HepG2 (cell line): ENCODE results near the gene FCHO2. TPM values are rescaled to one million over a fixed set of nuclear protein-coding genes. Genes with fewer than 3 reads are reported as not detected.

ENCODE experiments used
- ATAC-seq: fragments of 200-7000 bp; cut with Tn5 transposase; 3 replicates; pipeline ENCODE4 v1.9.1; 2020; ENCODE audit warnings: mild to moderate bottlenecking, moderate library complexity
- BruUV-seq: library from RNA; stranded (reverse); fragments of 400-500 nt; replicated peaks from 2 replicates; lab custom pipeline; 2021; lab: Mats Ljungman, UMichigan
- CTCF ChIA-PET: fragments of 300-600 bp; formaldehyde crosslinking; extraction: SDS; loops from one replicate; lab custom pipeline; 2021; ENCODE audit warnings: low total read pairs, inconsistent platforms, low intra/inter-chr PET ratio; lab: Yijun Ruan, JAX
- POLR2A ChIA-PET: fragments of 350-600 bp; sonication (Branson Sonifier 250); formaldehyde crosslinking; loops from one replicate; lab custom pipeline; 2020; ENCODE audit warnings: antibody characterized with exemption, inconsistent platforms; lab: Yijun Ruan, JAX
- DNase-seq: peaks from one replicate; pipeline ENCODE4 v3.0.0-alpha.2; 2015; ENCODE audit warnings: low spot score
- FAIRE-seq: peaks from 3 replicates; lab custom pipeline; 2011; peaks lifted over from hg19 to GRCh38; lab: Jason Lieb, UNC
- H2AFZ ChIP-seq: one replicate; pipeline ENCODE4 v1.6.1; 2011; ENCODE audit warnings: low read length, inconsistent platforms
- H3K27ac ChIP-seq: fragments of 300-600 bp; 3 replicates; pipeline ENCODE4 v1.8.0; 2011; ENCODE audit warnings: mixed run types, mild to moderate bottlenecking, mixed read lengths, low read length, inconsistent platforms; ENCODE audit not compliant: insufficient read depth; ENCODE audit errors: extremely low read length
- H3K27me3 ChIP-seq, 2 experiments: fragments of 200-600 bp in 1 of 2; 2 replicates in 1 of 2; 3 replicates in 1 of 2; pipeline versions ENCODE4 v1.6.0 to v1.8.0; 2011; ENCODE audit warnings: low read length in 2 of 2, mild to moderate bottlenecking in 2 of 2, moderate library complexity in 2 of 2, inconsistent platforms in 1 of 2; ENCODE audit not compliant: insufficient read depth in 2 of 2, control insufficient read depth in 1 of 2
- H3K36me3 ChIP-seq, 2 experiments: fragments of 200-600 bp in 1 of 2; replicated peaks in 1 of 2; 2 replicates in 1 of 2; 3 replicates in 1 of 2; pipeline versions ENCODE4 v1.5.1 to v1.8.0; 2011; ENCODE audit warnings: low read length in 2 of 2, inconsistent platforms in 1 of 2; ENCODE audit not compliant: insufficient read depth in 2 of 2, control insufficient read depth in 1 of 2
- H3K4me1 ChIP-seq: 2 replicates; pipeline ENCODE4 v1.5.1; 2012; ENCODE audit warnings: low read length, inconsistent platforms; ENCODE audit not compliant: insufficient read depth
- H3K4me2 ChIP-seq: 2 replicates; pipeline ENCODE4 v1.6.0; 2011; ENCODE audit warnings: low read depth, low read length, inconsistent platforms
- H3K4me3 ChIP-seq, 3 experiments: fragments of 200-600 bp in 1 of 3; sonication (generic), shearing (Covaris generic) in 1 of 3; replicated peaks in 1 of 3; 2 replicates each; pipeline ENCODE4 v1.5.1; 2011 to 2016; ENCODE audit warnings: low read length in 3 of 3, inconsistent platforms in 2 of 3, low read depth in 2 of 3, mild to moderate bottlenecking in 2 of 3, control low read depth in 1 of 3, mixed read lengths in 1 of 3; ENCODE audit not compliant: insufficient read depth in 1 of 3
- H3K79me2 ChIP-seq: one replicate; pipeline ENCODE4 v1.6.1; 2011; ENCODE audit warnings: low read length, inconsistent platforms; ENCODE audit not compliant: insufficient read depth
- H3K9ac ChIP-seq: 2 replicates; pipeline ENCODE4 v1.6.0; 2011; ENCODE audit warnings: mild to moderate bottlenecking, low read depth, low read length, inconsistent platforms; ENCODE audit not compliant: insufficient read depth
- H3K9me3 ChIP-seq: 2 replicates; pipeline ENCODE4 v1.5.1; 2012; ENCODE audit warnings: mild to moderate bottlenecking, low read length
- H4K20me1 ChIP-seq: 2 replicates; pipeline ENCODE4 v1.6.0; 2011; ENCODE audit warnings: inconsistent platforms, mild to moderate bottlenecking, low read length, moderate library complexity; ENCODE audit not compliant: insufficient read depth
- BHLHE40 ChIP-seq: IDR thresholded peaks from 2 replicates; pipeline ENCODE4 v1.6.1; 2011; ENCODE audit warnings: low read length, improper control_type of control experiment
- NFKBIZ ChIP-seq: IDR thresholded peaks from 2 replicates; pipeline ENCODE4 v1.6.1; 2018; ENCODE audit warnings: missing genetic modification reagents, missing compliant biosample characterization
- YEATS2 ChIP-seq: sonication (generic); formaldehyde crosslinking; IDR thresholded peaks from 2 replicates; pipeline ENCODE4 v1.4.0; 2020; ENCODE audit warnings: missing genetic modification reagents, borderline replicate concordance
- ZC3H4 ChIP-seq: sonication (generic); formaldehyde crosslinking; IDR thresholded peaks from 2 replicates; pipeline ENCODE4 v1.4.0; 2020; ENCODE audit warnings: missing genetic modification reagents, borderline replicate concordance
- ZKSCAN5 ChIP-seq: sonication (generic); formaldehyde crosslinking; IDR thresholded peaks from 2 replicates; pipeline ENCODE4 v1.5.1; 2020; ENCODE audit warnings: mild to moderate bottlenecking, missing genetic modification reagents
- ZNF496 ChIP-seq: sonication (generic); formaldehyde crosslinking; IDR thresholded peaks from 2 replicates; pipeline ENCODE4 v1.8.1; 2023; ENCODE audit warnings: mild to moderate bottlenecking, moderate library complexity, missing genetic modification reagents; ENCODE audit not compliant: insufficient replicate concordance
- ZUFSP ChIP-seq: sonication (generic); formaldehyde crosslinking; IDR thresholded peaks from 2 replicates; pipeline ENCODE4 v1.9.0; 2021; ENCODE audit warnings: missing genetic modification reagents, mild to moderate bottlenecking, borderline replicate concordance
- WGBS: methylation state at CpG from one replicate; pipeline ENCODE4 v1.1.6; 2017; ENCODE audit warnings: low lambda C conversion rate; 5-methylcytosine and 5-hydroxymethylcytosine counted together
- in situ Hi-C: cut with HindIII; loops from 2 replicates; pipeline ENCODE4 v1.10.0; 2017; ENCODE audit warnings: low pct_unique_long_range_greater_than_20kb; ENCODE audit not compliant: extremely low pct_ligation_motif_present
- intact Hi-C: fragments of 100-400 bp; cut with micrococcal nuclease; formaldehyde crosslinking; loops from one replicate; pipeline ENCODE4 v1.10.0; 2022; ENCODE audit not compliant: unreplicated experiment
- polyA plus RNA-seq, 8 experiments: library from polyadenylated mRNA; depleted of rRNA in 3 of 8; stranded (reverse) in 7 of 8; unstranded in 1 of 8; fragments of >200 nt; fragmentation: Illumina TruSeq in 4 of 8; extraction: Trizol in 4 of 8; gene quantifications; 2 replicates each; pipeline versions ENCODE4 v1.2.1 to v1.2.3, GENCODE V29; 2011 to 2016; ENCODE audit warnings: low read depth in 4 of 8, missing spikeins in 1 of 8, mixed read lengths in 1 of 8; ENCODE audit not compliant: insufficient read depth in 1 of 8
- total RNA-seq, 5 experiments: library from RNA; depleted of rRNA; stranded (reverse); fragments of >200 nt; fragmentation: Illumina TruSeq; extraction: Trizol; gene quantifications; 2 replicates each; pipeline ENCODE4 v1.2.3, GENCODE V29; 2016; ENCODE audit warnings: low read depth in 1 of 5
- TF ChIP-seq, protein P1 (sequence below): sonication (generic); formaldehyde crosslinking; IDR thresholded peaks from 2 replicates; pipeline ENCODE4 v1.4.0; 2020; ENCODE audit warnings: missing genetic modification reagents, borderline replicate concordance
- TF ChIP-seq, protein P2 (sequence below): IDR thresholded peaks from 2 replicates; pipeline ENCODE4 v1.6.1; 2012; ENCODE audit warnings: low read depth, low read length, improper control_type of control experiment

FCHO2 gene
- total and polyA plus RNA-seq, 2 of the 13 experiments (the other 11 are each of a cell fraction or from before 2014, with no cell fraction given): 11.6 to 17.3 TPM

DNA sequence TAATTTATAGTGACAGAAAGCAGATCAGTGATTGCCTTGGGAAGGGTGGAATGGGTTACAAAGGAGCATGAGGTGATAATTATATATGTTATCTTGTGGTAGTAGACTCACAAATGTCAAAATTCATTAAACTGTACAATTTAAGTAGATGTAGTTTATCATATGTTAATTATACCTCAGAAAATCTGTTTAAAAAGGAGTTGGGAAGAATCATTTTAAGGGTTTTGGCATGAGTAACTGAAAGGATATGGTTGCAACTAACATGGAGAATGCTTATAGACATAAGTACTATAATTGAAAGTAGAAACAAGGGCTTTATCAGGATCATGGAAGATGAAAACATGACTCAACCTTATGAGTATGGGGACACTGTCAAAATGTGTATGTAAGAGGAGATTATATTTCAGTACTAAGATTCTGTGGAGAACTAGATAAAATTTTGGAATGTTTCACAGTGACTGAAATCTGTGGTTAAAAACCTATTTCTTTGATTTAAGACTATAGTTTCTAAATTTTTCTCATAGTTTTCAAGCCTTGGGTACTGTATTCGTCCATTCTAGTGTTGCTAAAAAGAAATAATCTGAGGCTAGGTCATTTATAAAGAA lies 73.3 kb downstream of the FCHO2 start:
- WGBS: 98% methylated on average over 1 of the region's 1 CpG
- Histone ChIP-seq H3K4me3 (no peak overlapping the region), H3K4me2 (no peak overlapping the region), H3K27ac (no peak overlapping the region), H2AFZ (no peak overlapping the region), H4K20me1 (no peaks in the 10 kb centered on the region), H3K79me2 (no peaks in the 10 kb centered on the region), H3K9me3 (no peaks in the 10 kb centered on the region), H3K27me3 (no peaks in the 10 kb centered on the region), H3K36me3 (peaks cover 2 to 6% of the 10 kb centered on the region in 2 experiments; a peak in 2 of 5 replicates), H3K4me1 (no peaks in the 10 kb centered on the region), H3K9ac (no peak overlapping the region)
- BruUV-seq: no TSS peak
- POLR2A ChIA-PET: no interaction called here
- ATAC-seq: no peak
- TF ChIP-seq ZUFSP (CRISPR knock-in tag): no peak
- TF ChIP-seq ZNF496 (CRISPR knock-in tag): no peak
- no peak for TF ChIP-seq YEATS2 (CRISPR knock-in tag)
- no peak for TF ChIP-seq ZKSCAN5 (CRISPR knock-in tag)
- no peak for TF ChIP-seq ZC3H4
- FAIRE-seq: no peak
- DNase-seq: no peak
- intact Hi-C loops (no loop called here), in situ Hi-C loops (no loop called here)
- CTCF ChIA-PET: no interaction called here

DNA sequence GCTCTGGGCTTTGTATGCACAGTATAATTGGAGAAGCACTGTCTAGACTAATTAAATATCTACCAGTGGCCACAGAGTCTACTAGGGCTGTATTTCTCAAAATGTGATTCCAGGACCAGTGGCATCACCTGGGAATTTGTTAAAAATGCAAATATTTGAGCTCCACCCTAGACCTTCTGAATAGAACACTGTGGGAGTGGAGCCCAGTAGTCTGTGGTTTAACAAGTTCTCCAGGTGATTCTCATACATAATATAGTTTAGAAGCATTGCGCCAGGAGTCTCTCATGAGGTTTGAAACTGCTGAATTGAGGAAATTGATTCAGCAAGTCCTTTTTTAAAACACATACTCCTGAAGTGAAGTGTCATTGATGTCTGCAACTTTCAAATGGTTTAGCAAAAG lies 74.7 kb downstream of the FCHO2 start:
- H3K4me2 ChIP-seq: no peak overlapping the region
- no peak overlapping the region for H2AFZ ChIP-seq
- ChIA-PET POLR2A (no interaction called here), CTCF (no interaction called here)
- no peak for FAIRE-seq
- no peaks in the 10 kb centered on the region for H3K4me1 ChIP-seq
- DNase-seq: no peak
- no peaks in the 10 kb centered on the region for H4K20me1 ChIP-seq
- intact Hi-C loops: no loop called here
- no peak overlapping the region for H3K4me3 ChIP-seq
- in situ Hi-C loops: no loop called here
- WGBS: 95% methylated on average over 1 of the region's 1 CpG
- no peaks in the 10 kb centered on the region for H3K9me3 ChIP-seq
- no TSS peak for BruUV-seq
- H3K79me2 ChIP-seq: no peaks in the 10 kb centered on the region
- H3K27me3 ChIP-seq: no peaks in the 10 kb centered on the region
- no peak overlapping the region for H3K9ac ChIP-seq
- H3K27ac ChIP-seq: no peak overlapping the region
- peaks cover 2 to 13% of the 10 kb centered on the region in 2 experiments; a peak in 3 of 5 replicates for H3K36me3 ChIP-seq
- ATAC-seq: no peak
- TF ChIP-seq, protein P1, sequence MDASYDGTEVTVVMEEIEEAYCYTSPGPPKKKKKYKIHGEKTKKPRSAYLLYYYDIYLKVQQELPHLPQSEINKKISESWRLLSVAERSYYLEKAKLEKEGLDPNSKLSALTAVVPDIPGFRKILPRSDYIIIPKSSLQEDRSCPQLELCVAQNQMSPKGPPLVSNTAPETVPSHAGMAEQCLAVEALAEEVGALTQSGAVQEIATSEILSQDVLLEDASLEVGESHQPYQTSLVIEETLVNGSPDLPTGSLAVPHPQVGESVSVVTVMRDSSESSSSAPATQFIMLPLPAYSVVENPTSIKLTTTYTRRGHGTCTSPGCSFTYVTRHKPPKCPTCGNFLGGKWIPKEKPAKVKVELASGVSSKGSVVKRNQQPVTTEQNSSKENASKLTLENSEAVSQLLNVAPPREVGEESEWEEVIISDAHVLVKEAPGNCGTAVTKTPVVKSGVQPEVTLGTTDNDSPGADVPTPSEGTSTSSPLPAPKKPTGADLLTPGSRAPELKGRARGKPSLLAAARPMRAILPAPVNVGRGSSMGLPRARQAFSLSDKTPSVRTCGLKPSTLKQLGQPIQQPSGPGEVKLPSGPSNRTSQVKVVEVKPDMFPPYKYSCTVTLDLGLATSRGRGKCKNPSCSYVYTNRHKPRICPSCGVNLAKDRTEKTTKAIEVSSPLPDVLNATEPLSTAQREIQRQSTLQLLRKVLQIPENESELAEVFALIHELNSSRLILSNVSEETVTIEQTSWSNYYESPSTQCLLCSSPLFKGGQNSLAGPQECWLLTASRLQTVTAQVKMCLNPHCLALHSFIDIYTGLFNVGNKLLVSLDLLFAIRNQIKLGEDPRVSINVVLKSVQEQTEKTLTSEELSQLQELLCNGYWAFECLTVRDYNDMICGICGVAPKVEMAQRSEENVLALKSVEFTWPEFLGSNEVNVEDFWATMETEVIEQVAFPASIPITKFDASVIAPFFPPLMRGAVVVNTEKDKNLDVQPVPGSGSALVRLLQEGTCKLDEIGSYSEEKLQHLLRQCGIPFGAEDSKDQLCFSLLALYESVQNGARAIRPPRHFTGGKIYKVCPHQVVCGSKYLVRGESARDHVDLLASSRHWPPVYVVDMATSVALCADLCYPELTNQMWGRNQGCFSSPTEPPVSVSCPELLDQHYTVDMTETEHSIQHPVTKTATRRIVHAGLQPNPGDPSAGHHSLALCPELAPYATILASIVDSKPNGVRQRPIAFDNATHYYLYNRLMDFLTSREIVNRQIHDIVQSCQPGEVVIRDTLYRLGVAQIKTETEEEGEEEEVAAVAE (CRISPR knock-in tag): no peak
- TF ChIP-seq NFKBIZ (CRISPR knock-in tag) (no peak), BHLHE40 (no peak)
- TF ChIP-seq, protein P2, sequence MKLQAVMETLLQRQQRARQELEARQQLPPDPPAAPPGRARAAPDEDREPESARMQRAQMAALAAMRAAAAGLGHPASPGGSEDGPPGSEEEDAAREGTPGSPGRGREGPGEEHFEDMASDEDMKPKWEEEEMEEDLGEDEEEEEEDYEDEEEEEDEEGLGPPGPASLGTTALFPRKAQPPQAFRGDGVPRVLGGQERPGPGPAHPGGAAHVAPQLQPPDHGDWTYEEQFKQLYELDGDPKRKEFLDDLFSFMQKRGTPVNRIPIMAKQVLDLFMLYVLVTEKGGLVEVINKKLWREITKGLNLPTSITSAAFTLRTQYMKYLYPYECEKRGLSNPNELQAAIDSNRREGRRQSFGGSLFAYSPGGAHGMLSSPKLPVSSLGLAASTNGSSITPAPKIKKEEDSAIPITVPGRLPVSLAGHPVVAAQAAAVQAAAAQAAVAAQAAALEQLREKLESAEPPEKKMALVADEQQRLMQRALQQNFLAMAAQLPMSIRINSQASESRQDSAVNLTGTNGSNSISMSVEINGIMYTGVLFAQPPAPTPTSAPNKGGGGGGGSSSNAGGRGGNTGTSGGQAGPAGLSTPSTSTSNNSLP: no peak
